K562 (cell line): ENCODE data around the gene SNX9. TPM values are rescaled to one million over a fixed set of nuclear protein-coding genes. Genes with fewer than 3 reads are reported as not detected.
A peak's percentile ranks its signal among the peaks of the same experiment; 100 is the strongest.

Source experiments
- ADNP ChIP-seq: fragments of 200-800 bp; sonication (Bioruptor generic); IDR thresholded peaks from 2 replicates; pipeline ENCODE4 v1.6.1; 2016; ENCODE audit warnings: missing genetic modification characterization, missing compliant biosample characterization
- BCOR ChIP-seq: fragments of 450-650 bp; IDR thresholded peaks from 2 replicates; pipeline ENCODE4 v1.6.1; 2016
- MCM7 ChIP-seq, 2 experiments: fragments of 450-650 bp; IDR thresholded peaks; 2 replicates each; pipeline ENCODE4 v1.6.1; 2016 to 2018
- MEF2A ChIP-seq: IDR thresholded peaks from 2 replicates; pipeline ENCODE4 v1.6.1; 2011; ENCODE audit warnings: low read depth, mild to moderate bottlenecking, low read length, moderate library complexity; ENCODE audit not compliant: control insufficient read depth
- NFXL1 ChIP-seq: fragments of 450-650 bp; formaldehyde crosslinking; IDR thresholded peaks from 2 replicates; pipeline ENCODE4 v1.4.0; 2021; ENCODE audit warnings: mild to moderate bottlenecking
- NR2F6 ChIP-seq: fragments of 450-650 bp; formaldehyde crosslinking; IDR thresholded peaks from 2 replicates; pipeline ENCODE4 v1.4.0; 2020; ENCODE audit warnings: mild to moderate bottlenecking
- PTBP1 ChIP-seq: fragments of 200-400 bp; formaldehyde crosslinking; IDR thresholded peaks from 2 replicates; pipeline ENCODE4 v1.6.1; 2017; ENCODE audit warnings: low read depth, low read length
- RBM14 ChIP-seq: fragments of 200-400 bp; formaldehyde crosslinking; IDR thresholded peaks from 2 replicates; pipeline ENCODE4 v1.6.1; 2018; ENCODE audit warnings: low read depth, mild to moderate bottlenecking, low read length, moderate library complexity, borderline replicate concordance; ENCODE audit not compliant: insufficient read depth
- RUNX1 ChIP-seq: sonication (generic); IDR thresholded peaks from 2 replicates; pipeline ENCODE4 v1.6.1; 2016; ENCODE audit warnings: antibody characterized with exemption, low read depth
- SRSF7 ChIP-seq: fragments of 200-400 bp; formaldehyde crosslinking; optimal IDR thresholded peaks from 2 replicates; pipeline ENCODE3; 2017; ENCODE audit warnings: mild to moderate bottlenecking, low read depth, low read length
- TGIF2 ChIP-seq: sonication (generic); formaldehyde crosslinking; IDR thresholded peaks from 2 replicates; pipeline ENCODE4 v1.8.1; 2022; ENCODE audit warnings: mild to moderate bottlenecking, missing genetic modification reagents, moderate library complexity
- TRIM28 ChIP-seq: fragments of 450-650 bp; IDR thresholded peaks from 2 replicates; pipeline ENCODE4 v1.6.1; 2017
- ZNF444 ChIP-seq: fragments of 250-450 bp; sonication (Bioruptor Pico); IDR thresholded peaks from 2 replicates; pipeline ENCODE4 v1.4.0; 2020; ENCODE audit warnings: mild to moderate bottlenecking, moderate library complexity
- polyA plus RNA-seq, 8 experiments: library from polyadenylated mRNA; depleted of rRNA in 4 of 8; stranded (reverse) in 5 of 8; unstranded in 3 of 8; fragments of >200 nt; fragmentation: Nextera tagmentation in 2 of 8; fragmentation: Illumina TruSeq in 1 of 8; extraction: Ambion mirVana in 2 of 8; extraction: Trizol in 1 of 8; gene quantifications; 2 replicates each; pipeline versions ENCODE4 v1.2.1 to v1.2.3, GENCODE V29; 2011 to 2014; ENCODE audit warnings: inconsistent platforms in 1 of 8, missing spikeins in 1 of 8
- total RNA-seq, 7 experiments: library from RNA; depleted of rRNA in 6 of 7; stranded (reverse); fragments of >200 nt in 6 of 7; fragmentation: Illumina TruSeq in 2 of 7; extraction: Trizol in 2 of 7; gene quantifications; 2 replicates each; pipeline versions ENCODE4 v1.2.1 to v1.2.3, GENCODE V29; 2011 to 2021; ENCODE audit warnings: low replicate concordance in 1 of 7
- TF ChIP-seq, protein P1 (sequence below), 3 experiments: fragments of 200-800 bp in 1 of 3; fragments of 250-450 bp in 1 of 3; fragments of 450-650 bp in 1 of 3; sonication (Bioruptor Pico) in 1 of 3; sonication (Bioruptor generic) in 1 of 3; formaldehyde crosslinking in 1 of 3; IDR thresholded peaks; 2 replicates each; pipeline versions ENCODE4 v1.6.1 to v1.8.0; 2016 to 2022; ENCODE audit warnings: mild to moderate bottlenecking in 2 of 3, missing genetic modification characterization in 2 of 3, missing compliant biosample characterization in 1 of 3, moderate library complexity in 1 of 3
- TF ChIP-seq, protein P2 (sequence below): fragments of 250-450 bp; sonication (Bioruptor Pico); IDR thresholded peaks from 2 replicates; pipeline ENCODE4 v1.8.0; 2021; ENCODE audit warnings: moderate library complexity, mild to moderate bottlenecking, inconsistent platforms
- TF ChIP-seq, protein P3 (sequence below): fragments of 250-450 bp; sonication (Bioruptor Pico); IDR thresholded peaks from 2 replicates; pipeline ENCODE4 v1.4.0; 2020; ENCODE audit warnings: mild to moderate bottlenecking
- TF ChIP-seq, protein P4 (sequence below): fragments of 250-450 bp; sonication (Bioruptor Pico); IDR thresholded peaks from 2 replicates; pipeline ENCODE4 v1.5.0; 2021
- TF ChIP-seq, protein P5 (sequence below): fragments of 150-350 bp; IDR thresholded peaks from 2 replicates; pipeline ENCODE4 v1.6.1; 2014; ENCODE audit warnings: low read depth, mild to moderate bottlenecking, low read length, borderline replicate concordance

Gene SNX9
- total and polyA plus RNA-seq, 9 of the 15 experiments (the other 6 are each of a cell fraction or from before 2014, with no cell fraction given), result 6.0 to 81.7 (median 57.1) TPM

DNA sequence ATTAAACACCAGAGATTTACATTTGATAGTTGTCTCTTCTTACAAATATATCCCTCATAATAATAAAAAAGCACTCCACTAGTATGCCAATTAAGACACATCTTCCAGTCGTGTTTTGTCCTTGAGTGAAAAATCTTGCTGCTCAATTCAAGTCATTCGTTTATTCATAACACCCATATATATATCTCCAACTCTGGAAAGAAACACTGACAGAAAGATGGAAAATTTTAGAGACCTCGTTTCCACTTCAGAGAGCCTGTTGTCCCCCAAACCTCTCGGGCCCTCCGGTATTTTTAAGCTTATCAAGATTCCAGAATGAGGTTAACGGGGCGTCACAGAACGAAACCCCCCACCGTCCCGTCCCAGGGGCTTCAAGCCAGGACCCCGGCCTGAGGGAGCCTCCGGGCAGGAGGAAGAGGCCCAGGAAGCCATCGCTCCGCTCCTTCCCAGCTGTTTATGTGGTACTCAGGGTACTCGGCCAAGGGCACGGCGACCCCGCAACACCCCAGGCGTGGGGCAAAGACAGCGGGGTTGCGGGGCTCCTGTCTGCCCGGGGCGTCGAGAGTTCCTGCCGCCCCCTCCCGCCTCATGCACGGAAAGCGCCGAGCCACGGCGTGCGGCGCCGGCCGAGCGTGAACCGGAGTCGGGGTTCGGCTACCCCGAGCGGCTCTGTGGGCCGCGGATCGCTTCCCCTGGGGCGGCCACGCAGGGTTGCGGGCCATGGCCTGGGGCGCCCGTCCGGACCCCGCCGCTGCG is 623 bp upstream of the SNX9 start (continued):
- TF ChIP-seq, protein P1, sequence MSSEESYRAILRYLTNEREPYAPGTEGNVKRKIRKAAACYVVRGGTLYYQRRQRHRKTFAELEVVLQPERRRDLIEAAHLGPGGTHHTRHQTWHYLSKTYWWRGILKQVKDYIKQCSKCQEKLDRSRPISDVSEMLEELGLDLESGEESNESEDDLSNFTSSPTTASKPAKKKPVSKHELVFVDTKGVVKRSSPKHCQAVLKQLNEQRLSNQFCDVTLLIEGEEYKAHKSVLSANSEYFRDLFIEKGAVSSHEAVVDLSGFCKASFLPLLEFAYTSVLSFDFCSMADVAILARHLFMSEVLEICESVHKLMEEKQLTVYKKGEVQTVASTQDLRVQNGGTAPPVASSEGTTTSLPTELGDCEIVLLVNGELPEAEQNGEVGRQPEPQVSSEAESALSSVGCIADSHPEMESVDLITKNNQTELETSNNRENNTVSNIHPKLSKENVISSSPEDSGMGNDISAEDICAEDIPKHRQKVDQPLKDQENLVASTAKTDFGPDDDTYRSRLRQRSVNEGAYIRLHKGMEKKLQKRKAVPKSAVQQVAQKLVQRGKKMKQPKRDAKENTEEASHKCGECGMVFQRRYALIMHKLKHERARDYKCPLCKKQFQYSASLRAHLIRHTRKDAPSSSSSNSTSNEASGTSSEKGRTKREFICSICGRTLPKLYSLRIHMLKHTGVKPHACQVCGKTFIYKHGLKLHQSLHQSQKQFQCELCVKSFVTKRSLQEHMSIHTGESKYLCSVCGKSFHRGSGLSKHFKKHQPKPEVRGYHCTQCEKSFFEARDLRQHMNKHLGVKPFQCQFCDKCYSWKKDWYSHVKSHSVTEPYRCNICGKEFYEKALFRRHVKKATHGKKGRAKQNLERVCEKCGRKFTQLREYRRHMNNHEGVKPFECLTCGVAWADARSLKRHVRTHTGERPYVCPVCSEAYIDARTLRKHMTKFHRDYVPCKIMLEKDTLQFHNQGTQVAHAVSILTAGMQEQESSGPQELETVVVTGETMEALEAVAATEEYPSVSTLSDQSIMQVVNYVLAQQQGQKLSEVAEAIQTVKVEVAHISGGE (CRISPR knock-in tag; IDR thresholded peaks at IDR 0.05), result no peak
- TF ChIP-seq, protein P2, sequence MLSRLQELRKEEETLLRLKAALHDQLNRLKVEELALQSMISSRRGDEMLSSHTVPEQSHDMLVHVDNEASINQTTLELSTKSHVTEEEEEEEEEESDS (CRISPR knock-in tag), result no peak
- TF ChIP-seq, protein P3, sequence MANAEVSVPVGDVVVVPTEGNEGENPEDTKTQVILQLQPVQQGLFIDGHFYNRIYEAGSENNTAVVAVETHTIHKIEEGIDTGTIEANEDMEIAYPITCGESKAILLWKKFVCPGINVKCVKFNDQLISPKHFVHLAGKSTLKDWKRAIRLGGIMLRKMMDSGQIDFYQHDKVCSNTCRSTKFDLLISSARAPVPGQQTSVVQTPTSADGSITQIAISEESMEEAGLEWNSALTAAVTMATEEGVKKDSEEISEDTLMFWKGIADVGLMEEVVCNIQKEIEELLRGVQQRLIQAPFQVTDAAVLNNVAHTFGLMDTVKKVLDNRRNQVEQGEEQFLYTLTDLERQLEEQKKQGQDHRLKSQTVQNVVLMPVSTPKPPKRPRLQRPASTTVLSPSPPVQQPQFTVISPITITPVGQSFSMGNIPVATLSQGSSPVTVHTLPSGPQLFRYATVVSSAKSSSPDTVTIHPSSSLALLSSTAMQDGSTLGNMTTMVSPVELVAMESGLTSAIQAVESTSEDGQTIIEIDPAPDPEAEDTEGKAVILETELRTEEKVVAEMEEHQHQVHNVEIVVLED (CRISPR knock-in tag), result peak; percentile 62
- TF ChIP-seq MEF2A (no peak), ZNF444 (no peak), TRIM28 (no peak), NFXL1 (0 out of 2 replicates have a peak, but pooled peaks have one; percentile 50), SRSF7 (no peak), PTBP1 (no peak), RBM14 (no peak), MCM7 (IDR thresholded peaks at IDR 0.05) (no peak), RUNX1 (no peak), TGIF2 (no peak), BCOR (0 out of 2 replicates have a peak, but pooled peaks have one; percentile 8), ADNP (tag) (no peak), NR2F6 (CRISPR knock-in tag) (no peak)
- TF ChIP-seq, protein P4, sequence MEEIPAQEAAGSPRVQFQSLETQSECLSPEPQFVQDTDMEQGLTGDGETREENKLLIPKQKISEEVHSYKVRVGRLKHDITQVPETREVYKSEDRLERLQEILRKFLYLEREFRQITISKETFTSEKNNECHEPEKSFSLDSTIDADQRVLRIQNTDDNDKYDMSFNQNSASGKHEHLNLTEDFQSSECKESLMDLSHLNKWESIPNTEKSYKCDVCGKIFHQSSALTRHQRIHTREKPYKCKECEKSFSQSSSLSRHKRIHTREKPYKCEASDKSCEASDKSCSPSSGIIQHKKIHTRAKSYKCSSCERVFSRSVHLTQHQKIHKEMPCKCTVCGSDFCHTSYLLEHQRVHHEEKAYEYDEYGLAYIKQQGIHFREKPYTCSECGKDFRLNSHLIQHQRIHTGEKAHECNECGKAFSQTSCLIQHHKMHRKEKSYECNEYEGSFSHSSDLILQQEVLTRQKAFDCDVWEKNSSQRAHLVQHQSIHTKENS (CRISPR knock-in tag), result no peak
- TF ChIP-seq, protein P5, sequence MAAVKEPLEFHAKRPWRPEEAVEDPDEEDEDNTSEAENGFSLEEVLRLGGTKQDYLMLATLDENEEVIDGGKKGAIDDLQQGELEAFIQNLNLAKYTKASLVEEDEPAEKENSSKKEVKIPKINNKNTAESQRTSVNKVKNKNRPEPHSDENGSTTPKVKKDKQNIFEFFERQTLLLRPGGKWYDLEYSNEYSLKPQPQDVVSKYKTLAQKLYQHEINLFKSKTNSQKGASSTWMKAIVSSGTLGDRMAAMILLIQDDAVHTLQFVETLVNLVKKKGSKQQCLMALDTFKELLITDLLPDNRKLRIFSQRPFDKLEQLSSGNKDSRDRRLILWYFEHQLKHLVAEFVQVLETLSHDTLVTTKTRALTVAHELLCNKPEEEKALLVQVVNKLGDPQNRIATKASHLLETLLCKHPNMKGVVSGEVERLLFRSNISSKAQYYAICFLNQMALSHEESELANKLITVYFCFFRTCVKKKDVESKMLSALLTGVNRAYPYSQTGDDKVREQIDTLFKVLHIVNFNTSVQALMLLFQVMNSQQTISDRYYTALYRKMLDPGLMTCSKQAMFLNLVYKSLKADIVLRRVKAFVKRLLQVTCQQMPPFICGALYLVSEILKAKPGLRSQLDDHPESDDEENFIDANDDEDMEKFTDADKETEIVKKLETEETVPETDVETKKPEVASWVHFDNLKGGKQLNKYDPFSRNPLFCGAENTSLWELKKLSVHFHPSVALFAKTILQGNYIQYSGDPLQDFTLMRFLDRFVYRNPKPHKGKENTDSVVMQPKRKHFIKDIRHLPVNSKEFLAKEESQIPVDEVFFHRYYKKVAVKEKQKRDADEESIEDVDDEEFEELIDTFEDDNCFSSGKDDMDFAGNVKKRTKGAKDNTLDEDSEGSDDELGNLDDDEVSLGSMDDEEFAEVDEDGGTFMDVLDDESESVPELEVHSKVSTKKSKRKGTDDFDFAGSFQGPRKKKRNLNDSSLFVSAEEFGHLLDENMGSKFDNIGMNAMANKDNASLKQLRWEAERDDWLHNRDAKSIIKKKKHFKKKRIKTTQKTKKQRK, result no peak
